HG02870 (cell line): ENCODE results near the gene PPP1R1C.
A peak's percentile ranks its signal among the peaks of the same experiment; 100 is the strongest.

ENCODE experiments used
- ATAC-seq: cut with Tn5 transposase; IDR thresholded peaks from one replicate; pipeline ENCODE4 v1.9.1; 2021; ENCODE audit warnings: mild to moderate bottlenecking, moderate library complexity; ENCODE audit not compliant: unreplicated experiment

PPP1R1C gene

GRCh38 chr2:182058056-182058455 is 72.4 kb downstream of the PPP1R1C start:
- no peak for ATAC-seq

- ATAC-seq: no peak
Observed at GRCh38 chr2:182061739-182062138, 76.1 kb downstream of the PPP1R1C start.

- no peak for ATAC-seq
Observed at GRCh38 chr2:182062329-182062972, 76.8 kb downstream of the PPP1R1C start.

- ATAC-seq: no peak
Observed at GRCh38 chr2:182064019-182064778, 78.5 kb downstream of the PPP1R1C start.

GRCh38 chr2:182066400-182067087 is 80.9 kb downstream of the PPP1R1C start:
- ATAC-seq: no peak

- no peak for ATAC-seq
Observed at GRCh38 chr2:182067393-182067792, 81.7 kb downstream of the PPP1R1C start.

- ATAC-seq: no peak
Observed at GRCh38 chr2:182068811-182069210, 83.2 kb downstream of the PPP1R1C start.

GRCh38 chr2:182069416-182069815 is 83.8 kb downstream of the PPP1R1C start:
- no peak for ATAC-seq

- no peak for ATAC-seq
Observed at GRCh38 chr2:182069908-182070307, 84.3 kb downstream of the PPP1R1C start.

GRCh38 chr2:182070736-182071135 is 85.1 kb downstream of the PPP1R1C start:
- ATAC-seq: no peak

- no peak for ATAC-seq
Observed at GRCh38 chr2:182072861-182073260, 87.2 kb downstream of the PPP1R1C start.

GRCh38 chr2:182073613-182074012 is 88.0 kb downstream of the PPP1R1C start:
- ATAC-seq: no peak

- no peak for ATAC-seq
Observed at GRCh38 chr2:182077023-182077422, 91.4 kb downstream of the PPP1R1C start.

- ATAC-seq: peak; percentile 50
Observed at GRCh38 chr2:182077448-182078142, 91.9 kb downstream of the PPP1R1C start.

GRCh38 chr2:182078988-182079602 is 93.4 kb downstream of the PPP1R1C start:
- ATAC-seq: no peak

GRCh38 chr2:182080493-182080892 is 94.8 kb downstream of the PPP1R1C start:
- ATAC-seq: no peak

GRCh38 chr2:182081602-182082260 is 96.1 kb downstream of the PPP1R1C start:
- no peak for ATAC-seq

GRCh38 chr2:182088681-182089320 is 103.1 kb downstream of the PPP1R1C start:
- no peak for ATAC-seq

- no peak for ATAC-seq
Observed at GRCh38 chr2:182090486-182090885, 104.8 kb downstream of the PPP1R1C start.
